Adrenal gland (tissue), 5 donors: ENCODE results near the gene PARPBP.

ENCODE experiments used
- POLR2A ChIP-seq, 2 donors: fragments of 450-650 bp; IDR thresholded peaks; one replicate each; pipeline ENCODE4 v1.6.1; 2017; ENCODE audit warnings: antibody characterized with exemption in 2 of 2, mild to moderate bottlenecking in 2 of 2, moderate library complexity in 1 of 2
- TF ChIP-seq, protein P1 (sequence below), 6 experiments: fragments of 450-650 bp in 4 of 6; fragments of 200-600 bp in 2 of 6; sonication (generic) in 1 of 6; IDR thresholded peaks; 1 replicate in 5 of 6; 2 replicates in 1 of 6; pipeline versions ENCODE4 v1.5.1 to v1.8.0; 2016 to 2021; ENCODE audit warnings: antibody characterized with exemption in 6 of 6, mild to moderate bottlenecking in 2 of 6, moderate library complexity in 1 of 6
- donor health status: DM: no; HTN: no; CAD: no.

DNA sequence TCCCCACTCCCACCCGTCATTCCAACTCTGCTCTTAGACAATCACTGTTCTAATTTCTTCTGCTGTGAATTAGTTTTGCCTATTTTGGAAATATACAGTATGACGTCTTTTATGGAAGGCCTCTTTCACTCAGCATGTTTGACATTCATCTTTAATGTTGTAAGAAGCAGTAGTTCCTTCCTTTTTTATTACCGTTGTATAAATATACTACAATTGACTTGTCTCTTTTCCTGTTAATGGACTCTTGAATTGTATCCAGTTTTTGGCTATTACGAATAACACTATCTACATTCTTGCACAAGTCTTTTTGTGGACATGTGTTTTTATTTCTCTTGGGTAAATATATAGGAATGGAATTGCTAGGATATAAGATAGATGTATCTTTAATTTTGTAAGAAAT, 82.6 kb downstream of the PARPBP start:
- TF ChIP-seq, protein P1, sequence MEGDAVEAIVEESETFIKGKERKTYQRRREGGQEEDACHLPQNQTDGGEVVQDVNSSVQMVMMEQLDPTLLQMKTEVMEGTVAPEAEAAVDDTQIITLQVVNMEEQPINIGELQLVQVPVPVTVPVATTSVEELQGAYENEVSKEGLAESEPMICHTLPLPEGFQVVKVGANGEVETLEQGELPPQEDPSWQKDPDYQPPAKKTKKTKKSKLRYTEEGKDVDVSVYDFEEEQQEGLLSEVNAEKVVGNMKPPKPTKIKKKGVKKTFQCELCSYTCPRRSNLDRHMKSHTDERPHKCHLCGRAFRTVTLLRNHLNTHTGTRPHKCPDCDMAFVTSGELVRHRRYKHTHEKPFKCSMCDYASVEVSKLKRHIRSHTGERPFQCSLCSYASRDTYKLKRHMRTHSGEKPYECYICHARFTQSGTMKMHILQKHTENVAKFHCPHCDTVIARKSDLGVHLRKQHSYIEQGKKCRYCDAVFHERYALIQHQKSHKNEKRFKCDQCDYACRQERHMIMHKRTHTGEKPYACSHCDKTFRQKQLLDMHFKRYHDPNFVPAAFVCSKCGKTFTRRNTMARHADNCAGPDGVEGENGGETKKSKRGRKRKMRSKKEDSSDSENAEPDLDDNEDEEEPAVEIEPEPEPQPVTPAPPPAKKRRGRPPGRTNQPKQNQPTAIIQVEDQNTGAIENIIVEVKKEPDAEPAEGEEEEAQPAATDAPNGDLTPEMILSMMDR (IDR thresholded peaks at IDR 0.05), result no peak
- no peak for TF ChIP-seq POLR2A (IDR thresholded peaks at IDR 0.05)
